Heart left ventricle (tissue), 16 donors: Measurements from ENCODE around the gene NKIRAS2. TPM values are rescaled to one million over a fixed set of nuclear protein-coding genes. Genes with fewer than 3 reads are reported as not detected.

Experiments
- ATAC-seq, 4 donors: fragments of 200-7000 bp; cut with Tn5 transposase; one replicate each; pipeline ENCODE4 v1.9.1; 2020 to 2022; ENCODE audit warnings: moderate library complexity in 4 of 4, mild to moderate bottlenecking in 3 of 4, moderate number of reproducible peaks in 1 of 4
- DNase-seq, 5 donors: peaks; one replicate each; pipeline ENCODE4 v3.0.0-alpha.2; 2020
- H3K27ac ChIP-seq, 12 donors: fragments of 200-600 bp; sonication (generic) in 4 of 12; one replicate each; pipeline versions ENCODE4 v1.5.0 to v1.8.0; 2016 to 2022; ENCODE audit warnings: mild to moderate bottlenecking in 2 of 12
- H3K27me3 ChIP-seq, 9 donors: fragments of 200-600 bp; sonication (generic) in 2 of 9; one replicate each; pipeline versions ENCODE4 v1.5.1 to v1.8.0; 2016 to 2022; ENCODE audit warnings: mild to moderate bottlenecking in 3 of 9
- H3K36me3 ChIP-seq, 9 donors: fragments of 200-600 bp; sonication (generic) in 2 of 9; one replicate each; pipeline versions ENCODE4 v1.5.0 to v1.8.0; 2018 to 2022; ENCODE audit warnings: mild to moderate bottlenecking in 2 of 9
- H3K4me1 ChIP-seq, 12 donors: fragments of 200-600 bp; sonication (generic) in 4 of 12; one replicate each; pipeline versions ENCODE4 v1.5.0 to v1.8.0; 2016 to 2022; ENCODE audit warnings: mild to moderate bottlenecking in 3 of 12
- H3K4me3 ChIP-seq, 12 donors: fragments of 200-600 bp; sonication (generic) in 4 of 12; one replicate each; pipeline versions ENCODE4 v1.5.0 to v1.8.0; 2017 to 2022; ENCODE audit warnings: mild to moderate bottlenecking in 9 of 12, moderate library complexity in 4 of 12
- H3K9me3 ChIP-seq, 12 donors: fragments of 200-600 bp; sonication (generic) in 4 of 12; one replicate each; pipeline versions ENCODE4 v1.5.0 to v1.8.0; 2016 to 2022; ENCODE audit warnings: mild to moderate bottlenecking in 1 of 12
- CTCF ChIP-seq, 12 donors: fragments of 200-600 bp; sonication (generic) in 4 of 12; IDR thresholded peaks; one replicate each; pipeline versions ENCODE4 v1.5.0 to v1.8.0; 2018 to 2022; ENCODE audit warnings: antibody characterized with exemption in 12 of 12, mild to moderate bottlenecking in 5 of 12
- POLR2A ChIP-seq, 2 donors: fragments of 450-650 bp; IDR thresholded peaks; one replicate each; pipeline ENCODE4 v1.6.1; 2017; ENCODE audit warnings: antibody characterized with exemption in 2 of 2, mild to moderate bottlenecking in 2 of 2, moderate library complexity in 2 of 2
- WGBS, 4 donors: extraction: QIAGEN DNeasy Blood & Tissue Kit in 2 of 4; methylation state at CpG; one replicate each; pipeline versions ENCODE4 v1.1.5 to v1.1.7; 2013 to 2018; 5-methylcytosine and 5-hydroxymethylcytosine counted together
- intact Hi-C, 10 donors: fragments of 100-400 bp; cut with DNase I; formaldehyde crosslinking; loops; one replicate each; pipeline versions ENCODE4 v1.11.1 to v1.14.2; 2022
- polyA plus RNA-seq, 2 donors: library from polyadenylated mRNA; stranded (reverse); fragments of 200-250 nt; gene quantifications; one replicate each; pipeline ENCODE4 v1.2.3, GENCODE V29; 2013
- total RNA-seq, 9 donors: library from RNA; depleted of rRNA in 2 of 9; stranded (reverse); fragments of >200 nt in 2 of 9; fragmentation: NEBNext Ultra II Directional in 3 of 9; extraction: Animal tissue kit (Norgen Biotek cat#: 25700) in 3 of 9; gene quantifications; one replicate each; pipeline versions ENCODE4 v1.1.0 to v1.2.4, GENCODE V29; 2016 to 2023
- donor health status: ischemic (EF 13 %, LVEDD 7.1; RV severe dilation, severe dysfunction).
- donor health status: healthy with polysubstance abuse.
- donor health status: DM: no; HTN: yes; CAD: no.
- donor health status: DM: no; HTN: no; CAD: no.
- donor health status: ischemic (EF 25% LVEDD 6.9; RV normal size, moderate dysfunction).
- donor health status: ischemic (EF 25% LVEDD 5.7; RV mildly dilated, moderate dysfunction).
- donor health status: healthy.
- donor health status: DM: yes; HTN: yes; CAD: no.
- donor health status: ischemic (EF 35%, LVEDD 5.7; RV mildly dilated, moderate dysfunction).
- donor health status: nonischemic (EF 11% LVEDD 7.7; RV severe dilation, severe dysfunction).
- donor health status: DM: yes; HTN: yes; CAD: no.
- donor health status: PGD.
- donor health status: ischemic (EF 29% LVEDD 5.4; RV normal size, mild dysfunction).
- donor health status: nonischemic (EF 23%, LVEDD 6.1; RV moderate dilation, normal function).

NKIRAS2 gene
- total and polyA plus RNA-seq, 11 donors: 50.6 to 78.9 (median 55.9) TPM

GRCh38 chr17:42023524-42024349 is 3.8 kb downstream of the NKIRAS2 start:
- no peak overlapping the region for H3K4me3 ChIP-seq
- no peak for TF ChIP-seq POLR2A (IDR thresholded peaks at IDR 0.05)
- no peak for TF ChIP-seq CTCF (IDR thresholded peaks at IDR 0.05)
- H3K27me3 ChIP-seq: peaks cover 0 to 6% (median 0%) of the 10 kb centered on the region in 9 donors
- peak in 1 of 5 donors; percentile 47 for DNase-seq
- peaks cover 0 to 61% (median 28%) of the 10 kb centered on the region in 12 donors for H3K4me1 ChIP-seq
- WGBS, 4 donors: 79 to 84% (median 81%) methylated on average over 14 to 15 of the region's 15 CpGs
- H3K36me3 ChIP-seq: peaks cover 0 to 32% (median 30%) of the 10 kb centered on the region in 9 donors
- peak overlapping the region in 11 of 12 donors; percentile 47 to 88 (median 69) for H3K27ac ChIP-seq
- intact Hi-C loops: loop anchor here in 6 of 10 donors (2.0 to 10.0 kb wide), 6 partner anchors 61 to 509 kb away; partner anchors contain the start of gene DHX58 (in 1 of the 6)
- H3K9me3 ChIP-seq: no peaks in the 10 kb centered on the region
- ATAC-seq: no peak

GRCh38 chr17:42025191-42025579 is 5.3 kb downstream of the NKIRAS2 start:
- ATAC-seq (peak in 2 of 4 donors; percentile 1 to 9), DNase-seq (no peak)
- Histone ChIP-seq H3K36me3 (peaks cover 0 to 32% (median 30%) of the 10 kb centered on the region in 9 donors), H3K27me3 (peaks cover 0 to 9% (median 0%) of the 10 kb centered on the region in 9 donors), H3K4me1 (peaks cover 0 to 54% (median 27%) of the 10 kb centered on the region in 12 donors), H3K4me3 (no peak overlapping the region), H3K27ac (peak overlapping the region in 11 of 12 donors; percentile 47 to 88 (median 69)), H3K9me3 (no peaks in the 10 kb centered on the region)
- intact Hi-C loops: loop anchor here (1.0 to 10.0 kb wide), 10 partner anchors 42 to 290 kb away; partner anchors contain the start of gene DHX58 (in 1 of the 10)
- 63 to 71% (median 70%) methylated on average over 8 of the region's 8 CpGs for WGBS, 4 donors
- TF ChIP-seq POLR2A (IDR thresholded peaks at IDR 0.05) (no peak), CTCF (IDR thresholded peaks at IDR 0.05) (peak in 1 of 12 donors; percentile 11)

GRCh38 chr17:42025936-42026335 is 6.0 kb downstream of the NKIRAS2 start:
- Histone ChIP-seq H3K4me3 (no peak overlapping the region), H3K27ac (no peak overlapping the region), H3K27me3 (peaks cover 0 to 9% (median 0%) of the 10 kb centered on the region in 9 donors), H3K4me1 (peaks cover 0 to 48% (median 21%) of the 10 kb centered on the region in 12 donors), H3K9me3 (no peaks in the 10 kb centered on the region), H3K36me3 (peaks cover 0 to 32% (median 30%) of the 10 kb centered on the region in 9 donors)
- WGBS, 4 donors: 90 to 96% (median 93%) methylated on average over 3 of the region's 3 CpGs
- DNase-seq: no peak
- ATAC-seq: no peak
- TF ChIP-seq POLR2A (IDR thresholded peaks at IDR 0.05) (no peak), CTCF (IDR thresholded peaks at IDR 0.05) (no peak)
- intact Hi-C loops: loop anchor here (1.0 to 10.0 kb wide), 10 partner anchors 41 to 289 kb away; partner anchors contain the start of gene DHX58 (in 1 of the 10)
